Brain microvascular endothelial cell (primary cell): Measurements from ENCODE around the gene COQ5.
A peak's percentile ranks its signal among the peaks of the same experiment; 100 is the strongest.

Experiments used
- DNase-seq: peaks from one replicate; pipeline ENCODE4 v3.0.0-alpha.2; 2020
- H3K27ac ChIP-seq: fragments of 250-450 bp; sonication (Bioruptor Pico); 2 replicates; pipeline ENCODE4 v1.5.1; 2020; ENCODE audit warnings: mild to moderate bottlenecking, moderate library complexity
- H3K27me3 ChIP-seq: fragments of 250-450 bp; sonication (Bioruptor Pico); replicated peaks from 2 replicates; pipeline ENCODE4 v1.5.1; 2020; ENCODE audit warnings: mild to moderate bottlenecking
- H3K36me3 ChIP-seq: fragments of 250-450 bp; sonication (Bioruptor Pico); replicated peaks from 2 replicates; pipeline ENCODE4 v1.5.1; 2020; ENCODE audit warnings: mild to moderate bottlenecking
- H3K4me3 ChIP-seq: 2 replicates; pipeline ENCODE4 v1.5.1; 2011; ENCODE audit warnings: low read depth, mild to moderate bottlenecking, control low read depth, low read length, moderate library complexity
- in situ Hi-C: cut with HindIII; loops from 2 replicates; pipeline ENCODE4 v1.10.0; 2017; ENCODE audit warnings: low sequenced_read_pairs, low pct_ligation_motif_present
- TF ChIP-seq, protein P1 (sequence below): IDR thresholded peaks from 2 replicates; pipeline ENCODE4 v1.5.1; 2011; ENCODE audit warnings: low read depth, mild to moderate bottlenecking, moderate library complexity, low read length, control low read depth, inconsistent platforms; ENCODE audit errors: missing control alignments

COQ5 gene

DNA sequence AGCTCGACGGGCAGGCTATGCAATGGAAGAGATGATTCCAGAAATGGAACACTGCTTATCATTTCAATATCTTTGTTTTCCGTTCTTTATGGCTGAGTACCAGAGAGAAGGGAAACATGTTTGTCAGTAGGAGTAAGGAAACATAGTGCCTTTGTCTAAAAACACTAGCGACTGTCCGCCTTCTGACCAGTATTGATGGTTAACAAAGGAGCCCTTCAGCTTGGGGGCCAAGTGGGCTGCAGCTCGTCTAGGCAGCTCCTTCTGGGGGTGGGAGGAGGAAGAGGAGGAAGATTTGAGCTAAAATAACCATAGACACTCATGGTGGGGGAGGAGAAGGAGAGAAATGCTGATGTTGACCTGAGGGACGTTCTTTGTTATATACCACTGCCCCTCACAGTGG, 15.0 kb downstream of the COQ5 start:
- no peak for DNase-seq
- no peaks in the 10 kb centered on the region for H3K27me3 ChIP-seq
- H3K27ac ChIP-seq: no peak overlapping the region
- in situ Hi-C loops: no loop called here
- peaks cover 14% of the 10 kb centered on the region for H3K36me3 ChIP-seq
- TF ChIP-seq, protein P1, sequence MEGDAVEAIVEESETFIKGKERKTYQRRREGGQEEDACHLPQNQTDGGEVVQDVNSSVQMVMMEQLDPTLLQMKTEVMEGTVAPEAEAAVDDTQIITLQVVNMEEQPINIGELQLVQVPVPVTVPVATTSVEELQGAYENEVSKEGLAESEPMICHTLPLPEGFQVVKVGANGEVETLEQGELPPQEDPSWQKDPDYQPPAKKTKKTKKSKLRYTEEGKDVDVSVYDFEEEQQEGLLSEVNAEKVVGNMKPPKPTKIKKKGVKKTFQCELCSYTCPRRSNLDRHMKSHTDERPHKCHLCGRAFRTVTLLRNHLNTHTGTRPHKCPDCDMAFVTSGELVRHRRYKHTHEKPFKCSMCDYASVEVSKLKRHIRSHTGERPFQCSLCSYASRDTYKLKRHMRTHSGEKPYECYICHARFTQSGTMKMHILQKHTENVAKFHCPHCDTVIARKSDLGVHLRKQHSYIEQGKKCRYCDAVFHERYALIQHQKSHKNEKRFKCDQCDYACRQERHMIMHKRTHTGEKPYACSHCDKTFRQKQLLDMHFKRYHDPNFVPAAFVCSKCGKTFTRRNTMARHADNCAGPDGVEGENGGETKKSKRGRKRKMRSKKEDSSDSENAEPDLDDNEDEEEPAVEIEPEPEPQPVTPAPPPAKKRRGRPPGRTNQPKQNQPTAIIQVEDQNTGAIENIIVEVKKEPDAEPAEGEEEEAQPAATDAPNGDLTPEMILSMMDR: no peak
- no peak overlapping the region for H3K4me3 ChIP-seq

DNA sequence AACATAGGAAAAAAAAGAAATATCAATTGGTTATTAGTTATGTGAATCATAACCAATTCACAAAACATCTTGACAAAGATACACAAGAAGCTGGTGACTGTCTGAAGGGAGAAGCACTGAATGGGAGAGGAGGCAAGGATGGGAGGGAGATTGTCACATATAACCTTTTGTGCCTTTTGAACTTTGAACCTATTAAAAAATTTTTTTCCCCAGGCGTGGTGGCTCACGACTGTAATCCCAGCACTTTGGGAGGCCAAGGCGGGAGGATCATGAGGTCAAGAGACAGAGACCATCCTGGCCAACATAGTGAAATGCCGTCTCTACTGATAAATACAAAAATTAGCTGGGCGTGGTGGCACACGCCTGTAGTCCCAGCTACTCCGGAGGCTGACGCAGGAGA, 20.4 kb downstream of the COQ5 start:
- H3K4me3 ChIP-seq: no peak overlapping the region
- in situ Hi-C loops: no loop called here
- H3K27me3 ChIP-seq: no peaks in the 10 kb centered on the region
- no peak overlapping the region for H3K27ac ChIP-seq
- TF ChIP-seq, protein P1: no peak
- DNase-seq: no peak
- peaks cover 9% of the 10 kb centered on the region for H3K36me3 ChIP-seq

DNA sequence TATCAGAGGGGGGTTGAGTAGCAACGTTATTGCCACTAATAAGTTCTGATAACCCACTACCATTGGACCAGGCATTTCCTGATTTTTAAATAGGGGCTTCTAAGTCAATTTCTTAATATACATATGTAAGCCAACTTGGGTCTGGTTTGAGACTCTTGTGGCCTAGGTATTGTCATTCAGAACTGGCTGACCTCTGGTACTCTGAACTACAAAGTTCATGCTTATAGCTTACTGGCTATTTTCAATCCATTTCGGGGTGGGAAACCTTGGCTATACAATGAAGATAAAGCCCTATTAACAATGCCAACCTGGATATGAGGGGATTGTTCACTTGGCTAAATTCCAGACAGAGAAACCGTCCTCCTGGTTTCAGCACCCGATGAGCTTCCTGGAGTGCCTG, 24.4 kb downstream of the COQ5 start:
- H3K27me3 ChIP-seq: no peaks in the 10 kb centered on the region
- no peak for DNase-seq
- peaks cover 6% of the 10 kb centered on the region for H3K36me3 ChIP-seq
- in situ Hi-C loops: no loop called here
- no peak overlapping the region for H3K27ac ChIP-seq
- TF ChIP-seq, protein P1: no peak
- no peak overlapping the region for H3K4me3 ChIP-seq

DNA sequence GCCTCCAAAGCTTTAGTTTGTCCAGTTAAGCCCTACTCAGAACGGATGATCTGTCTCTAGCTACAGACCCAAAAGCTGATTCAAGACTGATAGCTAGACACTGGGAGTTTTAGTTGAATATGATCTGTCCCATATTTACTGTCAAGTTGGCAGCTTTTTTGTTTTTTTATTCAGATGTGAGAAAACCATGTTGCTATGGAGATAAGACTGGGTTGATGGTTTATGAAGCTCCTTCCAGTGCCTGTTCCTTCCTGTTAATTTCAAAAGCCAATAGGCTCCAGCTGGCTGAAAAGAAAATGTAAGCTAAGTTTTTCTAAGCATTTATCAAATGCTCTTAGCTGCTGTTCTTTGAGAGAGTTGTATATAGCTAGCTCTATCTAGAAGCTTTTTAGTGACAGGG, 28.4 kb downstream of the COQ5 start:
- H3K27ac ChIP-seq: no peak overlapping the region
- in situ Hi-C loops: no loop called here
- peaks cover 23% of the 10 kb centered on the region for H3K36me3 ChIP-seq
- peak; percentile 10 for DNase-seq
- H3K4me3 ChIP-seq: no peak overlapping the region
- H3K27me3 ChIP-seq: no peaks in the 10 kb centered on the region
- TF ChIP-seq, protein P1: no peak

DNA sequence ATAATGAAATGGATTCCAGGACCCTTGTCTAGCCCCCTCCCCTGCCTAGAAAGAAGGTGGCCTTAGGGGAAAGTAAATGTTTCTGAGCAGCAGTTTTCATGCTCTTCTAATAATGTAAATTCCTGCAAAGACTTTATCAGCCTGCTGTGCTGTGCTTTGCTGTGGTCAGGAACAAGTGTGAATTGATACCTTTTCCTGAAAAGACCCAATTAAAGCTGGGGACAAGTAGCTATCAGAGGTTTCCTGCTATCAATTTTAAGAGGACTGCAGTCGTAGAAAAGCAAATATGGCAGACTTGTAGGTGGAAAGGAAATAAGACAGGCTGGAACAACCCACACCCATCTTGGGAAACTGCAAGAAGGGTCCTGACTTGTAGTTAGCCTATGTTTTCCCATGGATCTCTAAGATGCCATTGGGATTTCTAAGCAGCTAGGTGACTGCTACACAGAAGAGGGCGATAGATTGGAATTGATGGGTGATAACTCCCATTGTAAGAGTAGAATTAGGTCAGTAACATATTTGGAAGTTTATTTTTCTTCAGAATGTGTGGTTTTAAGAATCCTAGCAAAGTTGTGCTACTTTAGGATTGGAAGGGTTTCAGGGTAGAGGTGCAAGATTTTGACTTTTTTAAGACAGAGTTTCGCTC, 30.0 kb downstream of the COQ5 start:
- Histone ChIP-seq H3K36me3 (peaks cover 23% of the 10 kb centered on the region), H3K27ac (no peak overlapping the region), H3K27me3 (no peaks in the 10 kb centered on the region), H3K4me3 (no peak overlapping the region)
- in situ Hi-C loops: no loop called here
- TF ChIP-seq, protein P1: no peak
- DNase-seq: no peak

DNA sequence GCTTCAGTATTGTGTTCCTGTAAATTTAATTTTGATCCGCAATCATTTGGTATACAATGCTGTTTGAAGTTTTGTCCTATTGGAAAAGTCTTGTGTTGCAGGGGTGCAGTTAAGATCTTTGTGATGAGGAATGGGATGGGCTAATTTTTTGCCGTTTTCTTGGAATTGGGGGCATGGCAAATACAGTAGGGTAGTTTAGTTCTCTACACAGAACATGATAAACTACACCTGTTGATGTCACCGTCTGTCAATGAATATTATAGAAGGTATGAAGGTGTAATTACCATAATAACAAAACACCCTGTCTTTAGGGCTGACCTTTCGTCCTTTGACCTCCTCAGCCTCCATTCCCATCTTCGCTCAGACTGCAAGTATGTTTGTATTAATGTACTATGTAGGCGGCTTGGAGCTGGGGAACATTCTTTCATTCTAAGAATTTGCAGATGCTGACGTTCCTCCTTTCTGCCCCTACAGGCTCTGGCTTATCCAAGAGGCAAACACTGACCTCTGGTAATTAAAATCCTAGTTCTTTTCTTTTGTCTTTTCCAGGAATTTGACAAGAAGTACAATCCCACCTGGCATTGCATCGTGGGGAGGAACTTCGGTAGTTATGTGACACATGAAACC, 31.3 kb downstream of the COQ5 start:
- in situ Hi-C loops: no loop called here
- DNase-seq: peak; percentile 26
- Histone ChIP-seq H3K27ac (no peak overlapping the region), H3K36me3 (peaks cover 17% of the 10 kb centered on the region), H3K27me3 (no peaks in the 10 kb centered on the region), H3K4me3 (peak overlapping the region; percentile 96)
- TF ChIP-seq, protein P1: no peak
